Large intestine (tissue), 3 donors: ENCODE data around the gene CTNS. TPM values are rescaled to one million over a fixed set of nuclear protein-coding genes. Genes with fewer than 3 reads are reported as not detected.

ENCODE experiments used
- DNase-seq, 2 donors: peaks; one replicate each; pipeline versions ENCODE4 v3.0.0 to v3.0.0-alpha.2; 2013
- H3K27ac ChIP-seq: one replicate; pipeline ENCODE4 v1.5.1; 2013; ENCODE audit warnings: low read length
- H3K27me3 ChIP-seq: 2 replicates; pipeline ENCODE4 v1.6.1; 2013; ENCODE audit warnings: low read length; ENCODE audit not compliant: control insufficient read depth, insufficient read depth
- H3K36me3 ChIP-seq: 2 replicates; pipeline ENCODE4 v1.6.1; 2013; ENCODE audit warnings: low read length; ENCODE audit not compliant: control insufficient read depth, insufficient read depth
- H3K4me1 ChIP-seq: one replicate; pipeline ENCODE4 v1.6.1; 2013; ENCODE audit warnings: low read length; ENCODE audit not compliant: control insufficient read depth, insufficient read depth
- H3K4me3 ChIP-seq: one replicate; pipeline ENCODE4 v1.5.1; 2013; ENCODE audit warnings: low read length
- H3K9me3 ChIP-seq: one replicate; pipeline ENCODE4 v1.6.1; 2013; ENCODE audit warnings: mild to moderate bottlenecking, low read depth, low read length, moderate library complexity; ENCODE audit not compliant: control insufficient read depth
- WGBS: methylation state at CpG from one replicate; pipeline ENCODE4 v1.1.5; 2013; ENCODE audit warnings: low lambda C conversion rate; ENCODE audit not compliant: insufficient coverage; 5-methylcytosine and 5-hydroxymethylcytosine counted together
- polyA plus RNA-seq: library from polyadenylated mRNA; unstranded; fragments of 120-200 nt; gene quantifications from one replicate; pipeline ENCODE4 v1.2.1, GENCODE V29; 2013

Gene CTNS
- polyA plus RNA-seq, 1 donor: 21.7 TPM

DNA sequence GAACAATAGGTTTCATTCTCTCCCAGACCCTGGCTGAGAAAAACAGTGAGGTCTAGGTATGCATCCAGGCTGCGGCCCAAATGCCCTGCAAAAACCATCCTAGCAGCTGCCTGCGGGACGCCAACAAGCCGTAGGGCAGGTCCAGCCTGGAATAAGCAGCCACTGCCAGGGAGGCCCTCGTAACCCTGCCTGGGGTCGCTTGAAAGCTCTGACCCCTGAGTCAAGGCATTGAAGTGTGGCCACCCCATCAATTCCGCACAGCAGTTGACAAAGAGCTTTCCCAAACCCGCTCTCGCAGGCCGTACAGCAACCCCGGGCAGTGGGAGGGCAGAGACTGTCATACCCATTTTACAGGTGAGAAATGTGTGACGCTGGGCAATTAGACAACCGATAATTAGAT is 38.5 kb upstream of the CTNS start:
- DNase-seq: no peak
- H3K27ac ChIP-seq: no peak overlapping the region
- no CpG with 5 or more reads among the region's 13 CpGs for WGBS
- no peaks in the 10 kb centered on the region for H3K9me3 ChIP-seq
- no peaks in the 10 kb centered on the region for H3K4me1 ChIP-seq
- peaks cover 35% of the 10 kb centered on the region for H3K36me3 ChIP-seq
- no peak overlapping the region for H3K4me3 ChIP-seq
- no peaks in the 10 kb centered on the region for H3K27me3 ChIP-seq

DNA sequence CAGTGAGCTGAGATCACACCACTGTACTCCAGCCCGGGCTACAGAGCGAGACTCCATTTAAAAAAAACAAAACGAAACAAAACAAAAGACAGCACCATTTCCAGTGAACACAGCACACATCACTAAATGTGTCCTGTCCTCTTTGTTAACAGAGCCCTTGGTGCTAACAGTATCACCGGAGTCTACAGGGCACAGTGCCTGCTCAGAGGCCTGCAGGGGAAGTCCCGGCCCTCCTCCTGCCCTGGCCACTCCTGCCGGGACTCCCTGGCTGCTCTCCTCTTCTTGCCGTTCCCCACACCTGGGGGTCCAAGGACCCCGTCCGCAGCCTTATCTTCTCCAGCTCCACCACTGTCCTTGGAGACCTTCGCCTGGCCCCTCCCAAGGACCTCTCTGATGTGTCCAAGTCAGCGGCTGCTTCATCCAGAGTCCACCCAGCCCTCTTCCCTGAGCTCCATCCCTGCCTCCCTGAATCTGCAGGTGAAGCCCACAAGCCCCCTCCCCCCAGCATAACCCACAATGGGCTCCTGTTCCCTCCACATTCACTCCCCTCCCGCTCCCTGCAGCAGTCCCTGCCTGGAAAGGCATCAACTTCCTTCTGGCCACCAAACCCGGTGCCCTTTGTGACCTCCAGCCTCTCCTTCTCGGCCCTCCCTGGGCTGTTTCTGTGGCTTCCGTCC is 35.9 kb upstream of the CTNS start:
- Histone ChIP-seq H3K36me3 (peaks cover 48% of the 10 kb centered on the region), H3K27ac (no peak overlapping the region), H3K4me3 (no peak overlapping the region), H3K9me3 (no peaks in the 10 kb centered on the region), H3K4me1 (no peaks in the 10 kb centered on the region), H3K27me3 (no peaks in the 10 kb centered on the region)
- DNase-seq: no peak
- WGBS: 79% methylated on average over 3 of the region's 15 CpGs

DNA sequence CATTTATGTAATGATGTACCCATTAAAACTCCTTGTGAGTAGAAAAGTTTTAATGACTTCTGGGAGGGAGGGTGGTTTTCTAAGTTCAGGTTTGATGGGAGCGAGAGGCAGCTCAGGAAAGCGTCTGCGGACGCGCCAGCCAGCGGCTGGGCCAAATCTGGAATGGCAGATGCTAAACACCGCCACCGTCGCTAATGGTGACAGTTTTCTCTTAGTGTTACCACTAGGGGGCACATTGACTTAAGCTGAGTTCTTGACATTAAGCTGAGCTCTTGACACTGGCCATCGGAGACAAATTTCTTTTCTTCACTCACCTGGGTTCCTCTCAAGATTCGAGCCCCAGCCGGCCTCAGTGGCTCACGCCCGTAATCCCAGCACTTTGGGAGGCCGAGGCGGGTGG is 34.1 kb upstream of the CTNS start:
- Histone ChIP-seq H3K27me3 (no peaks in the 10 kb centered on the region), H3K36me3 (peaks cover 43% of the 10 kb centered on the region), H3K4me3 (no peak overlapping the region), H3K4me1 (no peaks in the 10 kb centered on the region), H3K9me3 (no peaks in the 10 kb centered on the region), H3K27ac (no peak overlapping the region)
- WGBS: no CpG with 5 or more reads among the region's 16 CpGs
- DNase-seq: no peak

DNA sequence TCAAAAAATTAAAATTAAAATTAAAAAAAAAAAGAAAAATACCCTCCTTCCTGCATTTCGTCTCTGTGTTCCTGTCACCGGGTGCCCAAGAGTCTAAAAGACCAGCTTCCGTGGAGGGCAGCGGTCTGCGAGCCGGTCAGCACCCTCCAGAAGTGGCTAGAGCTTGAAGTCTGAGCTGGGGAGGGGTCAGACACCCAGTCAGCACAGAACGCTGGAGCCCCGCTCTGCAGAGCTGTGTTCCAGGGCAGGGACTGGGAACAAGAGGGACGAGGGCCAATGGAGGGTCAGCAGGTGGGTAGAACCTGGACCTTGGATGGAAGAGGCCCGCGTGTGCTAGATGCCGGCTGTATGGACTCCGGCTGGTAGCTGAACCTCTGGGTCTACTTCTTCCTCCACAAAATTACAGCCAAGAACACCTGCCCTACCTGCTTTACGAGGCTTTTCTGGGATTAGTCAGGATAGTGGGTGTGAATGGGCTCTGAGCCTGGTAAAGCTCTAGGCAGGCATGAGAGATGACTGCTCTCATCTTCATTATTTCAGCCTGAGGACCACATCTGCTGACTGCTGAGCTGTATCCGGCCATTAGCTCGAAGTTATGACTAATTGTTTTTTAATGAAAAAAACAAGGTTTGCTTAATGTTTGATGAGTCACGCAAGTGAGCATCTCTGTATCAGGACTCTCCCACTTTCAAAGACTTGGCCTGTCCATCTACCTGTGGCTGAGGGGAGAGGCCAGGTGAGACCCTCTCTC is 33.3 kb upstream of the CTNS start:
- Histone ChIP-seq H3K4me1 (no peaks in the 10 kb centered on the region), H3K27me3 (no peaks in the 10 kb centered on the region), H3K4me3 (no peak overlapping the region), H3K36me3 (peaks cover 42% of the 10 kb centered on the region), H3K9me3 (no peaks in the 10 kb centered on the region), H3K27ac (no peak overlapping the region)
- WGBS: 100% methylated on average over 1 of the region's 17 CpGs
- DNase-seq: no peak

DNA sequence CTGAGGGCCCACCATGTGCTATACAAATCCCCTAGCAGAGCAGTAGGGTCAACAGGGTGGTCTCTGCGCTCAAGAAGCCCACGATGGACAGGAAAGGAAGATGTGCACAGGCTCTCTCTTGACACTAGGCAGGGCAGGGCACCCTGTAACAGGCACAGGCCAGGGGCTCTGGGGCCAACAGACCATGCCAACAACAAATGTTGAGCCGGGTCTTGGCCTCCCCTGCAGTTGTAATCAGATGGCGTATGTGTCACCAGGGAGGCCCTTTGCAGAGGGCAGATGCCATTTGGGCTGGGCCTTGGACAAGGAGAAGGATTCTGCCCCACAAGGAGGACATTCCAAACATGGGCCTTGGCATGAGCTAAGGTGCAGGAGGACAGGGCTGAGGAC is 32.7 kb upstream of the CTNS start:
- no CpG with 5 or more reads among the region's 4 CpGs for WGBS

DNA sequence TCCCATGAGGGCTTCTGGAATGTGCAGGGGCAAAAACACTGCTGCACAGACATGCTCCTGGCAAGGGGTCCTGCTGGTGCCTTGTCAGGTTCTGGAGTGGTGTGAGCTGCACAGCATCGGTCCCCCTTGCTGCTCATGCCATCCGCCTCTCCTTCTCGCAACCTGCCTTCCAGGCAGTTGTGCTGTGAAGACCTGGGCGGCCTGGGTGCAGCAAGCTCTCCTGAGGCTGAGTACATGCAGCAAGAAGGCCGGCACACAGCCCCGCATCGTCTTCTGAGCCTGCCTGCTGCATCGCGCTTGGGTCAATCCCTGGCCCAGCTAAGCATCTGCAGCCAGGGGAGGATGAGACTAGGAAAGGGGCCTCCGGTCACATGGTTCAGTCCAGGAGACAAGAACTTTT is 26.9 kb upstream of the CTNS start:
- Histone ChIP-seq H3K36me3 (peaks cover 69% of the 10 kb centered on the region), H3K27me3 (no peaks in the 10 kb centered on the region), H3K4me1 (peaks cover 5% of the 10 kb centered on the region), H3K27ac (no peak overlapping the region), H3K4me3 (no peak overlapping the region), H3K9me3 (no peaks in the 10 kb centered on the region)
- WGBS: no CpG with 5 or more reads among the region's 10 CpGs
- DNase-seq: no peak

More for the DNA sequence above, 32.7 kb upstream of the CTNS start:
- H3K27me3 ChIP-seq: no peaks in the 10 kb centered on the region
- H3K4me3 ChIP-seq: no peak overlapping the region
- no peaks in the 10 kb centered on the region for H3K9me3 ChIP-seq
- no peak for DNase-seq
- no peaks in the 10 kb centered on the region for H3K4me1 ChIP-seq
- peaks cover 46% of the 10 kb centered on the region for H3K36me3 ChIP-seq
- H3K27ac ChIP-seq: no peak overlapping the region

DNA sequence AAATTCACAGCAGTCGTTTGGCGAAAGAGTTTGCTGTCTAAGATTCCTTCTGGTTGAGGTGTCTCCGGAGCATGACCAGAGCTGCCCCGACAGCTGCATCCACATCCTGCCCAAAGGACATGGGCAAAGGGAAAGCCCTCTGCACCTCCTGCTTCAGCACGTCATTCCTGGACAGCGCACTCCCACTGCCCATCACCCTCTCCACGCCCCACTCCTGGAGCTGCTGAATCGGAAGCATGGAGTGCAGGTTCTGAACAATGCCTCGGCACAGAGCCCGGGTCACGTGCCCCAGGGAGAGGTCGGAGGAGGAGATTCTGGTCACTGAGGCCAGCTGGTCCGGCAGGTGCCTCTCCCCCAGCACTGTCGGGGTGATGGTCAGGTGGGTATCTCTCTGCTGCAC is 26.0 kb upstream of the CTNS start:
- no peaks in the 10 kb centered on the region for H3K9me3 ChIP-seq
- H3K27me3 ChIP-seq: no peaks in the 10 kb centered on the region
- no peak overlapping the region for H3K27ac ChIP-seq
- no CpG with 5 or more reads among the region's 14 CpGs for WGBS
- peaks cover 71% of the 10 kb centered on the region for H3K36me3 ChIP-seq
- peaks cover 5% of the 10 kb centered on the region for H3K4me1 ChIP-seq
- no peak overlapping the region for H3K4me3 ChIP-seq
- no peak for DNase-seq

DNA sequence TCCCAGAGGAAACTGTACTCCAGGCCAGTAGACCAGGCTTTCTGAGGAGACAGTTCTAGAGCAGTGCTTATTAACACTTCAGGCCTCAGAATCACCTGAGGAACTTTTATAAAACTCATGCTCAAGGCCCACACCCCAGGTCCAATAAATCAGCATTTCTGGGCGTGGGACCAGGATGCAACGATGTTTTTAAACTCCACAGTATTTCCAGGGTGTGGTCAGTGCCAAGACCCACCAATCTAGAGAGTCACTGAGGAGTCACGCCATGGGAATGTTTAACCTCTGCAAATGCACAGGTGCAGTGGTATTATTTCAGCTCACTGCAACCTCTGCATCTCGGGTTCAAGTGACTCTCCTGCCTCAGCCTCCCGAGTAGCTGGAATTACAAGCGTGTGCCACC is 23.4 kb upstream of the CTNS start:
- no CpG with 5 or more reads among the region's 6 CpGs for WGBS
- H3K36me3 ChIP-seq: peaks cover 76% of the 10 kb centered on the region
- H3K4me3 ChIP-seq: no peak overlapping the region
- H3K9me3 ChIP-seq: no peaks in the 10 kb centered on the region
- H3K27me3 ChIP-seq: no peaks in the 10 kb centered on the region
- no peak for DNase-seq
- H3K4me1 ChIP-seq: peaks cover 5% of the 10 kb centered on the region
- H3K27ac ChIP-seq: no peak overlapping the region

DNA sequence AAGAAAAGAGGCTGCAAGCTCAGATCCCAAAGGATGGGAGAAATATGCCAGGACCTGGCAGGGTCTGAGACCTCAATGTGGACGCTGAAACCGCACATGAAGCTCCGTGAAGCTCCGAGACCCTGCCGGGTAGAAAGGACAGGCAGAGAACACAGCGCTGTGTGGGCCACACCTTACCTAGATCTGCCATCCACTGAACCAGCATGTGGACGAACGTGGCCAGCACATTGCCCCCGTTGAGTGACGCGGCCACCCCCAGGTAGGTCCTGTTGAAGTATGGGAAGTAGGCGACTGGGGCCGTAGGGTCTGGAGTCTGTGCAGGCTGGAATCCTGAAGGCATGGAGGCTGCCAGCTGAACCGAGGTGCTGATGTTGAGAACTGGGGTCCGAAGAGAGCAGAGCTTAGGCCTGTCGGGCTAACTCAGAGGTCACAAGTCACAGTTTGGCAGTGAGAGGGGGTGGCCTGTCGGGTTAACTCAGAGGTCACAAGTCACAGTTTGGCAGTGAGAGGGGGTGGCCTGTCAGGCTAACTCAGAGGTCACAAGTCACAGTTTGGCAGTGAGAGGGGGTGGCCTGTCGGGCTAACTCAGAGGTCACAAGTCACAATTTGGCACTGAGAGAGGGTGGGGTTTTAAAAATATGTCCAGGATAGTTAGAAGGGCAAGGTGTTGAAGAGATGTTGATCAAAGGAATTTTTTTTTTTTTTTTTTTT is 21.2 kb upstream of the CTNS start:
- no peaks in the 10 kb centered on the region for H3K9me3 ChIP-seq
- peaks cover 5% of the 10 kb centered on the region for H3K4me1 ChIP-seq
- peaks cover 73% of the 10 kb centered on the region for H3K36me3 ChIP-seq
- H3K27ac ChIP-seq: no peak overlapping the region
- H3K4me3 ChIP-seq: no peak overlapping the region
- no peaks in the 10 kb centered on the region for H3K27me3 ChIP-seq
- no CpG with 5 or more reads among the region's 18 CpGs for WGBS
- no peak for DNase-seq

DNA sequence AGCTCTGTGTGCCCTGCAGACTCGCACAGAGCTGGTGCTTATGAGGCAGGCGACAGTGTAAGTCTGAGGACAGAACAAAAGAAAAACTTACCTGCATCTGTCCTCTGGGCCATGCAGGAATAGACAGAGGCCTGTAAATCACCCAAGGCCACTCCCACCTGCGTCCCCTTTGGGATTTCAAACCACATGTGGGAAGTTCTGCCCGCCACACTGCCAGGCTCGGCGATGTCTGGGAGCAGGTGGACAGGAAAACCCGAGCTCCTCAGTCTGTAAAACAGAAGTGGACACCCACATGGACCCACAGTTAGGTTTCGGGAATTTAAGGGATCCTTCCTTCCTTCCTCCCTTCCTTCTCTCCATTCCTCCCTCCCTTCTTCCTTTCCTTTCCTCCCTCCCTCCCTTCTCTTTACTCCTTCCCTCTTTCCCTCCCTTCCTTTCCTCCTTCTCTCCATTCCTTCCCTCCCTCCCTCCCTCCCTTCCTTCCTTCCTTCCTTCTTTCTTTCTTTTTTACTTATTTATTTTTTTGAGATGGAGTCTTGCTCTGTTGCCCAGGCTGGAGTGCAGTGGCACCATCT is 15.3 kb upstream of the CTNS start:
- 83% methylated on average over 1 of the region's 8 CpGs for WGBS
- Histone ChIP-seq H3K4me1 (no peaks in the 10 kb centered on the region), H3K36me3 (peaks cover 76% of the 10 kb centered on the region), H3K9me3 (no peaks in the 10 kb centered on the region), H3K27ac (no peak overlapping the region), H3K4me3 (no peak overlapping the region), H3K27me3 (no peaks in the 10 kb centered on the region)
- DNase-seq: no peak
